ENCODE results near the gene CORIN.
"Not testable (repeated sequence)": the region's sequence is repeated elsewhere in the genome, so short reads cannot be mapped to it uniquely, and the experiment has no call there.

The CORIN gene

GRCh38 chr4:47719576-47719975 lies 118.3 kb downstream of the CORIN start:
- no peak for DNase-seq

GRCh38 chr4:47718696-47719095 lies 119.2 kb downstream of the CORIN start:
- no peak for DNase-seq

- DNase-seq: no peak
Measured at GRCh38 chr4:47717188-47717587, 120.7 kb downstream of the CORIN start.

GRCh38 chr4:47715716-47716416 lies 122.0 kb downstream of the CORIN start:
- DNase-seq: no peak

- no peak for DNase-seq
Measured at GRCh38 chr4:47714269-47714668, 123.6 kb downstream of the CORIN start.

- no peak for DNase-seq
Measured at GRCh38 chr4:47713129-47713834, 124.6 kb downstream of the CORIN start.

GRCh38 chr4:47711646-47712045 lies 126.2 kb downstream of the CORIN start:
- no peak for DNase-seq

- DNase-seq: no peak
Measured at GRCh38 chr4:47711183-47711582, 126.7 kb downstream of the CORIN start.

- not testable (repeated sequence) for DNase-seq
Measured at GRCh38 chr4:47706352-47706751, 131.5 kb downstream of the CORIN start.

GRCh38 chr4:47705326-47705981 lies 132.4 kb downstream of the CORIN start:
- no peak for DNase-seq

GRCh38 chr4:47704693-47705325 lies 133.1 kb downstream of the CORIN start:
- DNase-seq: no peak

GRCh38 chr4:47703956-47704355 lies 133.9 kb downstream of the CORIN start:
- no peak for DNase-seq

GRCh38 chr4:47703008-47703407 lies 134.9 kb downstream of the CORIN start:
- no peak for DNase-seq

- DNase-seq: no peak
Measured at GRCh38 chr4:47701286-47701685, 136.6 kb downstream of the CORIN start.

GRCh38 chr4:47698837-47699236 lies 139.0 kb downstream of the CORIN start:
- DNase-seq: no peak

- DNase-seq: no peak
Measured at GRCh38 chr4:47696823-47697222, 141.0 kb downstream of the CORIN start.

- DNase-seq: no peak
Measured at GRCh38 chr4:47695260-47695659, 142.6 kb downstream of the CORIN start.

GRCh38 chr4:47694322-47694721 lies 143.5 kb downstream of the CORIN start:
- no peak for DNase-seq

GRCh38 chr4:47692691-47693090 lies 145.2 kb downstream of the CORIN start:
- DNase-seq: no peak

GRCh38 chr4:47691757-47692383 lies 146.0 kb downstream of the CORIN start:
- DNase-seq: not testable (repeated sequence)

GRCh38 chr4:47690611-47691010 lies 147.3 kb downstream of the CORIN start:
- DNase-seq: no peak

GRCh38 chr4:47686294-47686872 lies 151.5 kb downstream of the CORIN start:
- peak; percentile 48 for DNase-seq

- DNase-seq: no peak
Measured at GRCh38 chr4:47675806-47676205, 162.1 kb downstream of the CORIN start.

Data from activated T-cell treated with anti-CD3 and anti-CD28 coated beads for 4 hours (primary cell).